ENCODE data around the gene PEX5L.

PEX5L gene

GRCh38 chr3:179933080-179933479 lies 103.7 kb downstream of the PEX5L start:
- in situ Hi-C loops (cut with HindIII; ENCODE audit: low sequenced_read_pairs): no loop called here
- TF ChIP-seq CTCF (IDR thresholded peaks at IDR 0.05; ENCODE audit: low read depth, low read length): no peak
- no peak overlapping the region for H3K4me3 ChIP-seq (ENCODE audit: low read depth, low read length)
- no peak for DNase-seq (ENCODE audit: low read depth, low spot score)

- no peak overlapping the region for H3K4me3 ChIP-seq (ENCODE audit: low read depth, low read length)
- TF ChIP-seq CTCF (IDR thresholded peaks at IDR 0.05; ENCODE audit: low read depth, low read length): no peak
- DNase-seq (ENCODE audit: low read depth, low spot score): no peak
- in situ Hi-C loops (cut with HindIII; ENCODE audit: low sequenced_read_pairs): no loop called here
These were observed 104.1 kb downstream of the PEX5L start for GRCh38 chr3:179932674-179933073.

GRCh38 chr3:179929091-179929529 lies 107.6 kb downstream of the PEX5L start:
- peak; percentile 84 for TF ChIP-seq CTCF (IDR thresholded peaks at IDR 0.05; ENCODE audit: low read depth, low read length)
- no peak overlapping the region for H3K4me3 ChIP-seq (ENCODE audit: low read depth, low read length)
- peak; percentile 69 for DNase-seq (ENCODE audit: low read depth, low spot score)
- in situ Hi-C loops (cut with HindIII; ENCODE audit: low sequenced_read_pairs): no loop called here

- H3K4me3 ChIP-seq (ENCODE audit: low read depth, low read length): no peak overlapping the region
- in situ Hi-C loops (cut with HindIII; ENCODE audit: low sequenced_read_pairs): no loop called here
- no peak for DNase-seq (ENCODE audit: low read depth, low spot score)
- TF ChIP-seq CTCF (IDR thresholded peaks at IDR 0.05; ENCODE audit: low read depth, low read length): no peak
These were observed 109.5 kb downstream of the PEX5L start for GRCh38 chr3:179927191-179927590.

- no peak overlapping the region for H3K4me3 ChIP-seq (ENCODE audit: low read depth, low read length)
- in situ Hi-C loops (cut with HindIII; ENCODE audit: low sequenced_read_pairs): no loop called here
- DNase-seq (ENCODE audit: low read depth, low spot score): no peak
- TF ChIP-seq CTCF (IDR thresholded peaks at IDR 0.05; ENCODE audit: low read depth, low read length): no peak
These were observed 114.8 kb downstream of the PEX5L start for GRCh38 chr3:179921951-179922350.

- DNase-seq (ENCODE audit: low read depth, low spot score): no peak
- H3K4me3 ChIP-seq (ENCODE audit: low read depth, low read length): no peak overlapping the region
- in situ Hi-C loops (cut with HindIII; ENCODE audit: low sequenced_read_pairs): no loop called here
- no peak for TF ChIP-seq CTCF (IDR thresholded peaks at IDR 0.05; ENCODE audit: low read depth, low read length)
These were observed 115.2 kb downstream of the PEX5L start for GRCh38 chr3:179921500-179921899.

All from astrocyte of the spinal cord (primary cell).